ENCODE data around the gene SNX1.

SNX1 gene

DNA sequence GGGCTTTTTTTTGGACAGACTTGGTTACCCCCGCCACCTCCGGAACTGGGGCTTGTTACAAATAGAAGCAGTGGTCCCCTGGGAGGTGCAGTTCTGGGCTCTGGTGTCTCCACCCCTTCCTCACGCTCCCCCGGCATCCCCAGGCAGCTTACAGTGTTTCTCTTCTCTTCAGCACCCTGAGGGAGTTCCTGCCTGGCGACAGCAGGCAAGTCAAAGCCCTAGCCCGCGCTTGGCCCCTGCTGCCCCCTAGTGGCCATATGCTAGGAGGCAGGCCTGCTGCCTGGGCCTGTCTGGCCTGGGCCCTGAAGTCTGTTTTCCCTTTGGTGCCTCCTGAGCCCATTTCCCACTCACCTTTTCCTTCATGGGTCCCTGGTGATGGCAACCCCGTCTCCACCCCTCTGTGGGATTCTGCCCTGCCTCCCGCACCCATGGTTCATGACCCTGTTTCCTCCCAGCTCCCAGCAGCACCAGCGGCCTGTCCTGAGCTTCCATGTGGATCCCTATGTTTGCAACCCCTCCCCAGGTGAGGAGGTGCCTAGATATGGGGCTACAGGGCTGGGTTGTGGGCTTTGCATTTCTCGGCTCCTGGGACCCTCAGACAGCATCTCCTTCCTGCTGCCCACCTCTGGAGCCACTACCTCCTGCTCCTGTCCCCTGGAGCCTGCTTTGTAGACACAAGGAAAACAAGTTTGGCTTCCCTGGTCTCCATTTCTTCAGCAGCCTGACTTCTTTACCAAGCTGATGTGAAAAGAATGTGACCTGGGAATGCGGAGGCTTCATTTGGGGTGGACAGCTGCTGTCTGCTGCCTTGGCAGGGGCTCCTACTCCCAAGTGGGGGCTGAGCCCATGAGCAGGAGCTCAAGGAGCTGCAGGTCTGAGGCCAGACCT, 57.9 kb downstream of the SNX1 start:
- DNase-seq: peak; percentile 71 to 80 (median 75)
- H3K4me1 ChIP-seq (ENCODE audit: control insufficient read depth, insufficient read depth, low read length, poor library complexity, severe bottlenecking): peaks cover 23% of the 10 kb centered on the region
- peaks cover 42% of the 10 kb centered on the region for H3K36me3 ChIP-seq (ENCODE audit: control insufficient read depth, insufficient read depth, low read length)
- no peaks in the 10 kb centered on the region for H3K9me3 ChIP-seq (ENCODE audit: control insufficient read depth, low read length)
- no peak overlapping the region for H3K27ac ChIP-seq (ENCODE audit: insufficient read depth, low read length, poor library complexity, severe bottlenecking)
- H3K4me3 ChIP-seq (ENCODE audit: insufficient read depth, low read depth, low read length, poor library complexity, severe bottlenecking): no peak overlapping the region
- H3K27me3 ChIP-seq (replicated peaks; ENCODE audit: control insufficient read depth, insufficient read depth, low read length, poor library complexity, severe bottlenecking): peaks cover 12% of the 10 kb centered on the region

DNA sequence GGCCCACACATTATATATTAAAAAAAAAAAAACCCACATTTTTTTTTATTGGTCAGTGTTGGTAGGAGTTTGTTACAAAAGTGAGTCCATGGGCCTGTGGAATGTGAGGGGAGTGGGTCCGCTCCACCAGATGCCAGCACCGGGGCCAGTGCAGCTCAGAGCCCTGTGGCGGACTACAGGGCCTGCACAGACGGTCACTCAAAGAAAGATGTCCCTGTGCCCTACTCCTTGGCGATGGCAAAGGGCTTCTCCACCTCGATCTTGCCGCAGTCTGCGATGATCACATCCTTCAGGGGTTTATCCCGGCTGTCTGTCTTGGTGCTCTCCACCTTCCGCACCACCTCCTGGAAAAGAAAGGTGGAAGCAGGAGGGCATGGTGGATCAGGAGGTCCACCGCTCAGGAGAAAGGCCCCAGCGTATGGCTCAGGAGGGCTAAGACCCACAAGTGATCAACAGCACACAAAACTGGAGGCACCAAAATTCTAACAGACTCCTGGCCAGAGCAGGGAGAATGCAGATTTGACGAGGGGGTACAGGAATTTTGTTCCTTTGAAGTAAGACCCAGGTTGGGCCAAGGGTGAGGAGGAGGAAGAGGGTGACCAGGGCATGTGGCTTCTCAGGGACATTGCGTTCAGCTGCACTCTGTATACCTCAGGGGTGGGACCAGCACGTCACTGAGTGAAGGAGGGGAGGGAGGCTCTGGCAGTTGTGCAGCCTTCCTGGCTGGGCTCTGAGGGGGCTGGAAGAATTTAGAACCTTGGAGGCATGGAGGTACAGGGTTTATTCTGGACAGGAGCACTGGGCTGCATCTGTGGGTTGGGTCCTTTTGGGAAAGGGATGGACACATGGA, 60.2 kb downstream of the SNX1 start:
- Histone ChIP-seq H3K4me3 (ENCODE audit: insufficient read depth, low read depth, low read length, poor library complexity, severe bottlenecking) (no peak overlapping the region), H3K27me3 (replicated peaks; ENCODE audit: control insufficient read depth, insufficient read depth, low read length, poor library complexity, severe bottlenecking) (peaks cover 12% of the 10 kb centered on the region), H3K9me3 (ENCODE audit: control insufficient read depth, low read length) (no peaks in the 10 kb centered on the region), H3K36me3 (ENCODE audit: control insufficient read depth, insufficient read depth, low read length) (peaks cover 59% of the 10 kb centered on the region), H3K27ac (ENCODE audit: insufficient read depth, low read length, poor library complexity, severe bottlenecking) (no peak overlapping the region), H3K4me1 (ENCODE audit: control insufficient read depth, insufficient read depth, low read length, poor library complexity, severe bottlenecking) (peaks cover 29% of the 10 kb centered on the region)
- DNase-seq: no peak

DNA sequence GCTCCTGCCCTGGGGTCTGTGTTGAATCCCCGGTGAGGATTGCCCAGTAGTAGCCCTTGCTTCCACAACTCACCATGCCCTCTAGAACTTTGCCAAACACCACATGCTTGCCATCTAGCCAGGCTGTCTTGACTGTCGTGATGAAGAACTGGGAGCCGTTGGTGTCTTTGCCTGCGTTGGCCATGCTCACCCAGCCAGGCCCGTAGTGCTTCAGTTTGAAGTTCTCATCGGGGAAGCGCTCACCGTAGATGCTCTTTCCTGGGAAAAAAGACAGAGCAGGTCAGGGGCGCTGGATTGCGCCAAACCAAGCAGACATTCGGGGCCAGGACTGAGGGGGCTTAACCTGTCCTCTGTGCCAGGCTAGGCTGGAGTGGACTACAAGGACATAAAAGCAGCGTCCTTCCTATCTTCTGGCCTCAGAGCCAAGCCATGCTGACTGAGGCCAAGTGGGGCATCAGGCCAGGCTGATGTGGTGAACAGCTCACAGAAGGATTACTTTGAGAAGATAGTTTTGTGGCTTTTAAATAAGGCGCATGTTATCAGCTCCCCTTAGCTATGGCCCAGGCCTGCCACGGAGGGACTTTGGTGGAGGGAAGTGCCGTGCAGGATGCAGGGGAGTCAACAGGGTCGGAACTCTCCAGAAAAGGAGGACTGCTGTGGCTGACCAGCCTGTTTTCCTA, 61.0 kb downstream of the SNX1 start:
- peaks cover 9% of the 10 kb centered on the region for H3K27me3 ChIP-seq (replicated peaks; ENCODE audit: control insufficient read depth, insufficient read depth, low read length, poor library complexity, severe bottlenecking)
- DNase-seq: no peak
- peaks cover 30% of the 10 kb centered on the region for H3K4me1 ChIP-seq (ENCODE audit: control insufficient read depth, insufficient read depth, low read length, poor library complexity, severe bottlenecking)
- H3K27ac ChIP-seq (ENCODE audit: insufficient read depth, low read length, poor library complexity, severe bottlenecking): no peak overlapping the region
- no peak overlapping the region for H3K4me3 ChIP-seq (ENCODE audit: insufficient read depth, low read depth, low read length, poor library complexity, severe bottlenecking)
- peaks cover 59% of the 10 kb centered on the region for H3K36me3 ChIP-seq (ENCODE audit: control insufficient read depth, insufficient read depth, low read length)
- no peaks in the 10 kb centered on the region for H3K9me3 ChIP-seq (ENCODE audit: control insufficient read depth, low read length)

DNA sequence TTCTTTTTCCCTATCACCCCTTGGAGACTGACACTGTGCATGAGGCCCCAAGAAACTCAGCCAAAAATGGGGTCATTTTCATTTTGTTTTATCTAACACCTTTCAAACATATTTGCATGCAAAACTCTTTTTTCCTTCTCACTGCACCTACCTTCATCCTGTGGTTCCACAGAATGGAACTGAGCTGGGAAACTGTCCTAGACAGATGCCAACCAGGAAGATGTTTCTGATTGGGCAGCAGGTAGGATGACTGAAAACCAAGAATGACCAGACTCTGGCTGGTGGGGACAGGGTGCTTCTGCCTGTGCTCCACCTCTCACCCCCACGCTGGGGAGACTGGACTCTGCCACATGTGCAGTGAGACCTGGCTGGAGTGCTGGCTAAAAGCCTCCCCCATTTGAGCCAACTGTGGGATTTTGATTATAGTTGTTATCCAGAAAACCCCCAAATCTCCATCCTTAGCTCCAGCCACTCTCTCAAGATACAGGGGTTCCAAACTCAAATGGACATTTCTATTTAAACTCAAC, 61.9 kb downstream of the SNX1 start:
- peaks cover 29% of the 10 kb centered on the region for H3K4me1 ChIP-seq (ENCODE audit: control insufficient read depth, insufficient read depth, low read length, poor library complexity, severe bottlenecking)
- no peak overlapping the region for H3K27ac ChIP-seq (ENCODE audit: insufficient read depth, low read length, poor library complexity, severe bottlenecking)
- H3K9me3 ChIP-seq (ENCODE audit: control insufficient read depth, low read length): no peaks in the 10 kb centered on the region
- peaks cover under 1% of the 10 kb centered on the region for H3K27me3 ChIP-seq (replicated peaks; ENCODE audit: control insufficient read depth, insufficient read depth, low read length, poor library complexity, severe bottlenecking)
- peaks cover 59% of the 10 kb centered on the region for H3K36me3 ChIP-seq (ENCODE audit: control insufficient read depth, insufficient read depth, low read length)
- H3K4me3 ChIP-seq (ENCODE audit: insufficient read depth, low read depth, low read length, poor library complexity, severe bottlenecking): no peak overlapping the region
- no peak for DNase-seq

DNA sequence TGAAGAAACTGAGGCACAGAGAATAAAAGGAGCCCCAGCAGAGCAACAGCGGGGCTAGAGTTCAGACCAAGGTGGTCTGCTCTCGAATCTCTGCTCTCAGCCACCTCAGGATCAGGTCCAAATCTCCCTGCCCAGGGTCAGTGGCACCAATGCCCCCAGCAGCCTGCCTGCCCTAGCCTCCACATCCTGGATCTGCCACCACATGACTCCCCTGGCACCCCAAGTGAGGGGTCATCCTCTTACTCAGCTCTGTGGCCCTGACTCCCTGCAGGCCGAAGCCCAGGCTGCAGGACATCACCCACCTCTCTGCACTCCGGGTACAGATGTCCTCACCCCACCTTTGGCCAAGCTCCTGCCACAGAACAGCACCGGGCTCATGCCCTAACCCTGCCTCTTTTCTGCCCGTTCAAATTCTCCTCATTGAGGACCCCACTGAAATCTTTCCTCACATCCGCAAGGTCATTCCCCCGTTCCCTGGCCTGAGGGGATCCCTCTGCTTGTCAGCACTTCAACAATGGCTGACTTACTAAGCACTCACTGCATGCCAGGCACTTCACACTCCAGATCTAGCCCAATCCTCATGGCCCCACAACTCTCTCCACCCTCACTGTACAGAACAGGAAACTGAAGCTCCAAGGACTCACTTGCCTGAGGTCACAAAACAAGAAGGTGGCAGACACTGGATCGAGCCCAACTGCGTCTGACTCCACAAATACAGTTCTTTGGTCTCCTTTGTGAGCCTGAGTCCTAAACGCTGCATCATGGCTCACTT, 62.8 kb downstream of the SNX1 start:
- H3K4me1 ChIP-seq (ENCODE audit: control insufficient read depth, insufficient read depth, low read length, poor library complexity, severe bottlenecking): peaks cover 20% of the 10 kb centered on the region
- no peak overlapping the region for H3K4me3 ChIP-seq (ENCODE audit: insufficient read depth, low read depth, low read length, poor library complexity, severe bottlenecking)

DNA sequence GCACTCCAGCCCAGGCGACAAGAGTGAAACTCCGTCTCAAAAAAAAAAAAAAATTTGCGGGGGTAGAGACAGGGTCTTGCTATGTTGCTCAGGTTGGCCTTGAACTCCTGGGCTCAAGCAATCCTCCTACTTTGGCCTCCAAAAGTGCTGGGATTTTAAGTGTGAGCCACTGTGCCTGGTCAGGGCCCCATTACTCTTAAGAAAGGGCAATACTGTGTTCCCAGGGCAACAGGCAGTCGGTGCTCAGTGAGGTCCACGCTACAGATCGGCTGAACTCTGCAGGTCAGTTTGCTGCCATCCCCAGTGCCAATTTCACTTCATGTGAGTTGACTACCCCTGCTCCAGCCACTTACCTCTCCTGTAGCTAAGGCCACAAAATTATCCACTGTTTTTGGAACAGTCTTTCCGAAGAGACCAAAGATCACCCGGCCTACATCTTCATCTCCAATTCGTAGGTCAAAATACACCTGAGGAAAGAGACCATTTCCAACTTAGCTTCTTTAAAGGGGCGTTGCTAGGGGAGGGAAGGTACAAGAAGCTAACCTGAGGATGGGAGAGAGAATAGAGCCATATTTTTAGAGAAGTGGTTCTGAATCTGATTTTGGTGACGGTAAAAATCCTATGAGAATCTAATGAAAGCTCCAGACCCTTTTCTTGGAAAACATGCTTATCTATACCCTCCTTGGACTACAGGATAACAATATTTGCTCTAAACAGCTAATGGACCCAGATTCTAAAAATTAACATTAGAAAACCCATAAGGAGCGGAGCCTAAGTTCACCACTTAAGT, 66.1 kb downstream of the SNX1 start:
- Histone ChIP-seq H3K9me3 (ENCODE audit: control insufficient read depth, low read length) (no peaks in the 10 kb centered on the region), H3K4me3 (ENCODE audit: insufficient read depth, low read depth, low read length, poor library complexity, severe bottlenecking) (peak overlapping the region; percentile 90), H3K27ac (ENCODE audit: insufficient read depth, low read length, poor library complexity, severe bottlenecking) (peak overlapping the region; percentile 93), H3K36me3 (ENCODE audit: control insufficient read depth, insufficient read depth, low read length) (peaks cover 36% of the 10 kb centered on the region), H3K4me1 (ENCODE audit: control insufficient read depth, insufficient read depth, low read length, poor library complexity, severe bottlenecking) (peaks cover 20% of the 10 kb centered on the region), H3K27me3 (replicated peaks; ENCODE audit: control insufficient read depth, insufficient read depth, low read length, poor library complexity, severe bottlenecking) (no peaks in the 10 kb centered on the region)
- DNase-seq: no peak

More for the DNA sequence above, 62.8 kb downstream of the SNX1 start:
- no peak overlapping the region for H3K27ac ChIP-seq (ENCODE audit: insufficient read depth, low read length, poor library complexity, severe bottlenecking)
- peaks cover 59% of the 10 kb centered on the region for H3K36me3 ChIP-seq (ENCODE audit: control insufficient read depth, insufficient read depth, low read length)
- DNase-seq: no peak
- no peaks in the 10 kb centered on the region for H3K9me3 ChIP-seq (ENCODE audit: control insufficient read depth, low read length)
- no peaks in the 10 kb centered on the region for H3K27me3 ChIP-seq (replicated peaks; ENCODE audit: control insufficient read depth, insufficient read depth, low read length, poor library complexity, severe bottlenecking)

DNA sequence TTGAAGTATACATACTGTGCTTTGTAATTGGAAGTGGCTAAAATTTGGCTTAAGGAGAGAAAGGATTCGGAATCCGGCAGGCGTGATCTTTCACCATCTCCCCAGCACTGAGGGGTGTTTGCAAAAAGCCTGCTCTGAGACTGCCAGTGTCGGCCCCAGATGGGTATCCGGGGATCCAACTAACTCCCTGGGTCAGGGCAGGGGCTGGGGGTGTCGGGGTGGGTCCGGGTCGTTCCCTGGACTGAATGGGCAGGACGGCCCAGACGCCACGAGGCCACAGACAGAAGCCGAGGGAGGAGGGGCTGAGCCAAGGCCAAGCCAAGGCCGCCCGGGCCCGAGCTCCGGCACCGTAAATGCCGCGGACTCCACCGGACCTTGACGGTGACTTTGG, 66.7 kb downstream of the SNX1 start:
- no peaks in the 10 kb centered on the region for H3K27me3 ChIP-seq (replicated peaks; ENCODE audit: control insufficient read depth, insufficient read depth, low read length, poor library complexity, severe bottlenecking)
- H3K4me3 ChIP-seq (ENCODE audit: insufficient read depth, low read depth, low read length, poor library complexity, severe bottlenecking): peak overlapping the region; percentile 90
- no peak for DNase-seq
- H3K36me3 ChIP-seq (ENCODE audit: control insufficient read depth, insufficient read depth, low read length): peaks cover 30% of the 10 kb centered on the region
- peak overlapping the region; percentile 93 for H3K27ac ChIP-seq (ENCODE audit: insufficient read depth, low read length, poor library complexity, severe bottlenecking)
- H3K9me3 ChIP-seq (ENCODE audit: control insufficient read depth, low read length): no peaks in the 10 kb centered on the region
- peaks cover 20% of the 10 kb centered on the region for H3K4me1 ChIP-seq (ENCODE audit: control insufficient read depth, insufficient read depth, low read length, poor library complexity, severe bottlenecking)

DNA sequence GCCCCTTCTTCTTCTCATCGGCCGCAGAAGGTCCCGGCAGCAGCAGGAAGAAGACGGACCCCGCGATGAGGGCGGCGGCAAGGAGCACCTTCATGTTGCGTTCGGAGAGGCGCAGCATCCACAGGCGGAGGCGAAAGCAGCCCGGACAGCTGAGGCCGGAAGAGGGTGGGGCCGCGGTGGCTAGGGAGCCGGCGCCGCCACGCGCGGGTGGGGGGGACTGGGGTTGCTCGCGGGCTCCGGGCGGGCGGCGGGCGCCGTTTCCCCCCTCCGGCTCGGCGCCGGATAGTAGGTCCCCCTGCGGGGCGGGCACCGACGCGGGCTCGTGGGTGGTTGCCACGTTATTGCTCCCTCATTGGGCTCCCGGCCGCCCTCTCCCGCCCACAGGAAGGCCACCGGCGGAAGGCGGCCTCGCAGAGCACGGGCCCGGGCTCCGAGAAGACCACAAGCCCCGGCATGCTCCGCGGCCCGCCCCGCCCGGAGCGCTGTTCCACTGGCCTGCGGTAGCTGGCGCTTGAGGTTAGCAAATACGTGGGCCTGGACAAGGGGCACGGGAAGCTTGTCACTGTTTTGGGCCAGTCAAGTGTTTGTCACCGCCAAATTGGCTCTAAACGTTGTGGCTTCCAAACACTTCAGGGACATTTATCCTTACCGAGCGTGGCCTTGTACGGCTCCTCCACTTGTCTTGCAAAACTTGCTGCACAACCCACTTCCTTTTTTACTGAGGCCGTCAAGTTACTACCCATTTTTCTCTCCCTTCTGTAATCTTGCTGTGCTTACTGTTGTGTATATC, 67.3 kb downstream of the SNX1 start, which contains the start of gene PPIB:
TSS of gene PPIB (minus strand) at position 154 of the 790 bp plus-strand sequence. CDS start at position 118, 36 bp downstream.
- H3K27me3 ChIP-seq (replicated peaks; ENCODE audit: control insufficient read depth, insufficient read depth, low read length, poor library complexity, severe bottlenecking): no peaks in the 10 kb centered on the region
- peak; percentile 93 to 94 (median 94) for DNase-seq
- H3K4me3 ChIP-seq (ENCODE audit: insufficient read depth, low read depth, low read length, poor library complexity, severe bottlenecking): peak within 1 kb of the TSS; percentile 90
- H3K27ac ChIP-seq (ENCODE audit: insufficient read depth, low read length, poor library complexity, severe bottlenecking): peak within 1 kb of the TSS; percentile 93
- peaks cover 24% of the 10 kb centered on the region for H3K36me3 ChIP-seq (ENCODE audit: control insufficient read depth, insufficient read depth, low read length)
- H3K4me1 ChIP-seq (ENCODE audit: control insufficient read depth, insufficient read depth, low read length, poor library complexity, severe bottlenecking): peaks cover 20% of the 10 kb centered on the region
- no peaks in the 10 kb centered on the region for H3K9me3 ChIP-seq (ENCODE audit: control insufficient read depth, low read length)

All from effector memory CD4-positive, alpha-beta T cell (primary cell).